Stimulated activated naive B cell treated with anti-CD40 and anti-IgM and Interleukin-4, amounts not matched to agents 10 μg/mL and 1 μg/mL and 100 μg/mL, for 72 hours (primary cell): ENCODE results near the gene PNPLA7.
"Not testable (repeated sequence)": the region's sequence is repeated elsewhere in the genome, so short reads cannot be mapped to it uniquely, and the experiment has no call there.

Experiments
- ATAC-seq, 2 donors: fragments of 150-1000 bp; cut with Tn5 transposase; replicated peaks; 2 replicates each; pipeline ENCODE4 v1.10.0; 2021; ENCODE audit warnings: moderate library complexity in 1 of 2
- DNase-seq: peaks from one replicate; pipeline ENCODE4 v3.0.0; 2021
- H3K27ac Mint-ChIP-seq: one replicate; pipeline ENCODE4 v1.8.0; 2022; ENCODE audit warnings: mild to moderate bottlenecking, mixed read lengths
- H3K27me3 Mint-ChIP-seq, 2 donors: one replicate each; pipeline ENCODE4 v1.8.0; 2022; ENCODE audit warnings: mixed read lengths in 2 of 2
- H3K36me3 Mint-ChIP-seq, 2 donors: one replicate each; pipeline ENCODE4 v1.8.0; 2022; ENCODE audit warnings: mixed read lengths in 2 of 2, mild to moderate bottlenecking in 1 of 2
- H3K4me1 Mint-ChIP-seq, 2 donors: one replicate each; pipeline ENCODE4 v1.8.0; 2022; ENCODE audit warnings: mixed read lengths in 2 of 2, mild to moderate bottlenecking in 1 of 2
- H3K4me3 Mint-ChIP-seq, 2 donors: one replicate each; pipeline ENCODE4 v1.8.0; 2022; ENCODE audit warnings: mild to moderate bottlenecking in 2 of 2, mixed read lengths in 2 of 2, moderate library complexity in 1 of 2
- H3K9me3 Mint-ChIP-seq, 2 donors: one replicate each; pipeline ENCODE4 v1.8.0; 2022; ENCODE audit warnings: mixed read lengths in 2 of 2, mild to moderate bottlenecking in 1 of 2

PNPLA7 gene

GRCh38 chr9:137452006-137452760 is 98.0 kb downstream of the PNPLA7 start:
- no peak for DNase-seq
- H3K27me3 Mint-ChIP-seq, result no peaks in the 10 kb centered on the region
- peak overlapping the region in 1 of 2 donors; percentile 25 for H3K4me3 Mint-ChIP-seq
- ATAC-seq, result no peak
- H3K27ac Mint-ChIP-seq, result peak overlapping the region; percentile 25
- H3K4me1 Mint-ChIP-seq, result peaks cover 28 to 62% of the 10 kb centered on the region in 2 donors
- peaks cover 25 to 43% of the 10 kb centered on the region in 2 donors for H3K36me3 Mint-ChIP-seq
- no peaks in the 10 kb centered on the region for H3K9me3 Mint-ChIP-seq

- H3K4me1 Mint-ChIP-seq, result peaks cover 28 to 60% of the 10 kb centered on the region in 2 donors
- H3K27ac Mint-ChIP-seq, result peak overlapping the region; percentile 25
- not testable (repeated sequence) for H3K9me3 Mint-ChIP-seq, DNase-seq, H3K4me3 Mint-ChIP-seq, H3K27me3 Mint-ChIP-seq, ATAC-seq
- peaks cover 25 to 41% of the 10 kb centered on the region in 2 donors for H3K36me3 Mint-ChIP-seq
Observed at GRCh38 chr9:137451264-137452005, 98.8 kb downstream of the PNPLA7 start.

- peaks cover 26 to 56% of the 10 kb centered on the region in 2 donors for H3K4me1 Mint-ChIP-seq
- H3K27ac Mint-ChIP-seq, DNase-seq, H3K4me3 Mint-ChIP-seq, ATAC-seq, H3K27me3 Mint-ChIP-seq, H3K9me3 Mint-ChIP-seq: not testable (repeated sequence)
- H3K36me3 Mint-ChIP-seq, result peaks cover 22 to 34% of the 10 kb centered on the region in 2 donors
Observed at GRCh38 chr9:137450539-137451222, 99.5 kb downstream of the PNPLA7 start.

- no peak overlapping the region for H3K4me3 Mint-ChIP-seq
- no peak for ATAC-seq
- no peaks in the 10 kb centered on the region for H3K9me3 Mint-ChIP-seq
- H3K27ac Mint-ChIP-seq, result no peak overlapping the region
- H3K27me3 Mint-ChIP-seq, result no peaks in the 10 kb centered on the region
- DNase-seq, result no peak
- peaks cover 22 to 33% of the 10 kb centered on the region in 2 donors for H3K36me3 Mint-ChIP-seq
- peaks cover 29 to 56% of the 10 kb centered on the region in 2 donors for H3K4me1 Mint-ChIP-seq
Observed at GRCh38 chr9:137449931-137450538, 100.2 kb downstream of the PNPLA7 start.

- H3K27ac Mint-ChIP-seq, result no peak overlapping the region
Observed at GRCh38 chr9:137449081-137449844, 100.9 kb downstream of the PNPLA7 start.

GRCh38 chr9:137448602-137448962 is 101.6 kb downstream of the PNPLA7 start:
- Mint-ChIP-seq H3K27me3 (peaks cover 0 to 8% of the 10 kb centered on the region in 2 donors), H3K4me3 (no peak overlapping the region), H3K36me3 (peaks cover 20 to 24% of the 10 kb centered on the region in 2 donors), H3K4me1 (peaks cover 20 to 49% of the 10 kb centered on the region in 2 donors), H3K9me3 (no peaks in the 10 kb centered on the region), H3K27ac (no peak overlapping the region)
- ATAC-seq, result no peak
- no peak for DNase-seq

More at GRCh38 chr9:137449081-137449844, 100.9 kb downstream of the PNPLA7 start:
- Mint-ChIP-seq H3K9me3 (no peaks in the 10 kb centered on the region), H3K27me3 (peaks cover 0 to 1% of the 10 kb centered on the region in 2 donors), H3K4me1 (peaks cover 22 to 53% of the 10 kb centered on the region in 2 donors), H3K36me3 (peaks cover 22 to 27% of the 10 kb centered on the region in 2 donors), H3K4me3 (no peak overlapping the region)
- DNase-seq (no peak), ATAC-seq (no peak)

GRCh38 chr9:137447722-137448601 is 102.2 kb downstream of the PNPLA7 start:
- DNase-seq (no peak), ATAC-seq (no peak)
- Mint-ChIP-seq H3K4me3 (no peak overlapping the region), H3K27ac (no peak overlapping the region), H3K27me3 (peaks cover 0 to 12% of the 10 kb centered on the region in 2 donors), H3K4me1 (peaks cover 20 to 47% of the 10 kb centered on the region in 2 donors), H3K36me3 (peaks cover 19 to 24% of the 10 kb centered on the region in 2 donors), H3K9me3 (no peaks in the 10 kb centered on the region)

- peaks cover 5 to 17% of the 10 kb centered on the region in 2 donors for H3K27me3 Mint-ChIP-seq
- H3K36me3 Mint-ChIP-seq, result peaks cover 11 to 17% of the 10 kb centered on the region in 2 donors
- no peak overlapping the region for H3K4me3 Mint-ChIP-seq
- H3K9me3 Mint-ChIP-seq, result no peaks in the 10 kb centered on the region
- H3K27ac Mint-ChIP-seq, result no peak overlapping the region
- DNase-seq (no peak), ATAC-seq (peak in 1 of 2 donors; percentile 33)
- peaks cover 16 to 39% of the 10 kb centered on the region in 2 donors for H3K4me1 Mint-ChIP-seq
Observed at GRCh38 chr9:137446851-137447471, 103.2 kb downstream of the PNPLA7 start.

- DNase-seq (no peak), ATAC-seq (no peak)
- H3K9me3 Mint-ChIP-seq, result no peaks in the 10 kb centered on the region
- H3K27me3 Mint-ChIP-seq, result peaks cover 8 to 21% of the 10 kb centered on the region in 2 donors
- H3K27ac Mint-ChIP-seq, result no peak overlapping the region
- H3K4me3 Mint-ChIP-seq, result no peak overlapping the region
- H3K4me1 Mint-ChIP-seq, result peaks cover 17 to 37% of the 10 kb centered on the region in 2 donors
- peaks cover 11 to 17% of the 10 kb centered on the region in 2 donors for H3K36me3 Mint-ChIP-seq
Observed at GRCh38 chr9:137445930-137446431, 104.2 kb downstream of the PNPLA7 start.

- peak; percentile 75 for DNase-seq
- no peaks in the 10 kb centered on the region for H3K9me3 Mint-ChIP-seq
- peaks cover 8 to 21% of the 10 kb centered on the region in 2 donors for H3K27me3 Mint-ChIP-seq
- peak; percentile 87 for ATAC-seq
- peak overlapping the region in 1 of 2 donors; percentile 49 for H3K4me3 Mint-ChIP-seq
- H3K27ac Mint-ChIP-seq, result no peak overlapping the region
- H3K36me3 Mint-ChIP-seq, result peaks cover 11 to 17% of the 10 kb centered on the region in 2 donors
- peaks cover 17 to 37% of the 10 kb centered on the region in 2 donors for H3K4me1 Mint-ChIP-seq
Observed at GRCh38 chr9:137445275-137445807, 104.9 kb downstream of the PNPLA7 start.

- ATAC-seq (no peak), DNase-seq (no peak)
- Mint-ChIP-seq H3K4me3 (no peak overlapping the region), H3K9me3 (no peaks in the 10 kb centered on the region), H3K36me3 (peaks cover 4 to 11% of the 10 kb centered on the region in 2 donors), H3K27ac (no peak overlapping the region), H3K27me3 (peaks cover 13 to 27% of the 10 kb centered on the region in 2 donors), H3K4me1 (peaks cover 13 to 28% of the 10 kb centered on the region in 2 donors)
Observed at GRCh38 chr9:137444106-137444790, 106.0 kb downstream of the PNPLA7 start.
